ENCODE results near the gene TMPRSS6.

Gene TMPRSS6

GRCh38 chr22:37028692-37029674 lies 80.5 kb downstream of the TMPRSS6 start:
- no peak overlapping the region for H3K4me3 ChIP-seq (ENCODE audit: low read depth, low read length)
- DNase-seq (ENCODE audit: low read depth, low spot score) = no peak
- no peak for TF ChIP-seq CTCF (IDR thresholded peaks at IDR 0.05; ENCODE audit: low read depth, low read length)
- in situ Hi-C loops (cut with HindIII; ENCODE audit: low sequenced_read_pairs) = no loop called here

- DNase-seq (ENCODE audit: low read depth, low spot score) = no peak
- in situ Hi-C loops (cut with HindIII; ENCODE audit: low sequenced_read_pairs) = no loop called here
- no peak for TF ChIP-seq CTCF (IDR thresholded peaks at IDR 0.05; ENCODE audit: low read depth, low read length)
- no peak overlapping the region for H3K4me3 ChIP-seq (ENCODE audit: low read depth, low read length)
Measured at GRCh38 chr22:37027556-37027955, 82.0 kb downstream of the TMPRSS6 start.

GRCh38 chr22:37026325-37026724 lies 83.2 kb downstream of the TMPRSS6 start:
- in situ Hi-C loops (cut with HindIII; ENCODE audit: low sequenced_read_pairs) = no loop called here
- DNase-seq (ENCODE audit: low read depth, low spot score) = no peak
- no peak overlapping the region for H3K4me3 ChIP-seq (ENCODE audit: low read depth, low read length)
- no peak for TF ChIP-seq CTCF (IDR thresholded peaks at IDR 0.05; ENCODE audit: low read depth, low read length)

GRCh38 chr22:37025500-37026070 lies 83.9 kb downstream of the TMPRSS6 start:
- H3K4me3 ChIP-seq (ENCODE audit: low read depth, low read length) = no peak overlapping the region
- TF ChIP-seq CTCF (IDR thresholded peaks at IDR 0.05; ENCODE audit: low read depth, low read length) = no peak
- in situ Hi-C loops (cut with HindIII; ENCODE audit: low sequenced_read_pairs) = no loop called here
- no peak for DNase-seq (ENCODE audit: low read depth, low spot score)

GRCh38 chr22:37024339-37025157 lies 85.0 kb downstream of the TMPRSS6 start:
- in situ Hi-C loops (cut with HindIII; ENCODE audit: low sequenced_read_pairs) = no loop called here
- DNase-seq (ENCODE audit: low read depth, low spot score) = no peak
- TF ChIP-seq CTCF (IDR thresholded peaks at IDR 0.05; ENCODE audit: low read depth, low read length) = no peak
- no peak overlapping the region for H3K4me3 ChIP-seq (ENCODE audit: low read depth, low read length)

GRCh38 chr22:37023743-37024338 lies 85.7 kb downstream of the TMPRSS6 start:
- no peak overlapping the region for H3K4me3 ChIP-seq (ENCODE audit: low read depth, low read length)
- no peak for TF ChIP-seq CTCF (IDR thresholded peaks at IDR 0.05; ENCODE audit: low read depth, low read length)
- in situ Hi-C loops (cut with HindIII; ENCODE audit: low sequenced_read_pairs) = no loop called here
- no peak for DNase-seq (ENCODE audit: low read depth, low spot score)
